Measurements from ENCODE around the gene BCCIP. TPM values are rescaled to one million over a fixed set of nuclear protein-coding genes. Genes with fewer than 3 reads are reported as not detected.

The BCCIP gene
- total RNA-seq, result 86.6 and 93.2 TPM in 2 replicates

GRCh38 chr10:125822878-125823662, at the start of gene BCCIP, which contains the start of gene UROS:
BCCIP (plus strand) TSS chr10:125823546; CDS start chr10:125823558, 12 bp downstream.
UROS (minus strand) TSS chr10:125823258; CDS start chr10:125816499, 6,759 bp downstream.

GRCh38 chr10:125775491-125776106, 47.7 kb upstream of the BCCIP start, which contains the start of gene MMP21:
MMP21 (minus strand) TSS chr10:125775821; CDS start chr10:125775821, 0 bp downstream.

GRCh38 chr10:125881192-125881591, 57.8 kb downstream of the BCCIP start, which contains the start of gene DHX32:
DHX32 (minus strand) TSS chr10:125881292; CDS start chr10:125880824, 468 bp downstream.

Small RNA genes lying within 50 kb of the gene (small RNA-seq; reads per million reads assigned to genes)
- not detected for gene MIR4484
- not detected for gene RF00017

Other genes starting within 250 kb of the BCCIP start
- not detected in 2 replicates for gene TEX36, start 140.4 kb upstream of the BCCIP start, total RNA-seq
- 33.1 TPM in 2 replicates for gene EDRF1, start 103.8 kb upstream of the BCCIP start, total RNA-seq
- 0.13 TPM in 1 of 2 replicates, not detected in the other for gene MMP21, start 47.7 kb upstream of the BCCIP start, total RNA-seq
- 63.9 and 68.5 TPM in 2 replicates for gene UROS, start 288 bp upstream of the BCCIP start, total RNA-seq
- 39.9 and 47.9 TPM in 2 replicates for gene DHX32, start 57.7 kb downstream of the BCCIP start, total RNA-seq
- gene FANK1, start 73.0 kb downstream of the BCCIP start, total RNA-seq, result 1.2 TPM in 2 replicates

All from thoracic aorta endothelial cell (primary cell).